ENCODE data around the gene ZNF710. TPM values are rescaled to one million over a fixed set of nuclear protein-coding genes. Genes with fewer than 3 reads are reported as not detected.

ZNF710 gene
- polyA plus RNA-seq, 3 donors, result 14.2 to 22.6 (median 18.8) TPM

- DNase-seq (ENCODE audit: extremely low read depth in 1 of 11, low read depth in 9 of 11, low spot score in 4 of 11), result no peak
Observed at GRCh38 chr15:90084876-90085423, 83.8 kb downstream of the ZNF710 start.

- DNase-seq (ENCODE audit: extremely low read depth in 1 of 11, low read depth in 9 of 11, low spot score in 4 of 11), result no peak
Observed at GRCh38 chr15:90085565-90085964, 84.4 kb downstream of the ZNF710 start.

GRCh38 chr15:90086868-90087268, 85.7 kb downstream of the ZNF710 start:
- no peak for DNase-seq (ENCODE audit: extremely low read depth in 1 of 11, low read depth in 9 of 11, low spot score in 4 of 11)

- no peak for DNase-seq (ENCODE audit: extremely low read depth in 1 of 11, low read depth in 9 of 11, low spot score in 4 of 11)
Observed at GRCh38 chr15:90087454-90088154, 86.5 kb downstream of the ZNF710 start.

- no peak for DNase-seq (ENCODE audit: extremely low read depth in 1 of 11, low read depth in 9 of 11, low spot score in 4 of 11)
Observed at GRCh38 chr15:90090226-90090848, 89.2 kb downstream of the ZNF710 start.

- no peak for DNase-seq (ENCODE audit: extremely low read depth in 1 of 11, low read depth in 9 of 11, low spot score in 4 of 11)
Observed at GRCh38 chr15:90091156-90091931, 90.2 kb downstream of the ZNF710 start.

- DNase-seq (ENCODE audit: extremely low read depth in 1 of 11, low read depth in 9 of 11, low spot score in 4 of 11), result no peak
Observed at GRCh38 chr15:90095521-90095959, 94.4 kb downstream of the ZNF710 start.

- no peak for DNase-seq (ENCODE audit: extremely low read depth in 1 of 11, low read depth in 9 of 11, low spot score in 4 of 11)
Observed at GRCh38 chr15:90097475-90097874, 96.4 kb downstream of the ZNF710 start.

- DNase-seq (ENCODE audit: extremely low read depth in 1 of 11, low read depth in 9 of 11, low spot score in 4 of 11), result no peak
Observed at GRCh38 chr15:90099072-90099867, 98.1 kb downstream of the ZNF710 start.

GRCh38 chr15:90099868-90100831, 99.0 kb downstream of the ZNF710 start:
- no peak for DNase-seq (ENCODE audit: extremely low read depth in 1 of 11, low read depth in 9 of 11, low spot score in 4 of 11)

- DNase-seq (ENCODE audit: extremely low read depth in 1 of 11, low read depth in 9 of 11, low spot score in 4 of 11), result peak in 3 of 11 donors; percentile 18 to 49 (median 29)
Observed at GRCh38 chr15:90101130-90101968, 100.2 kb downstream of the ZNF710 start.

- DNase-seq (ENCODE audit: extremely low read depth in 1 of 11, low read depth in 9 of 11, low spot score in 4 of 11), result peak in 10 of 11 donors; percentile 61 to 83 (median 80)
Observed at GRCh38 chr15:90101969-90102890, 101.1 kb downstream of the ZNF710 start, which contains the start of gene IDH2. IDH2 (minus strand) TSS chr15:90102468; CDS start chr15:90102390, 78 bp downstream.

GRCh38 chr15:90103701-90104329, 102.7 kb downstream of the ZNF710 start:
- no peak for DNase-seq (ENCODE audit: extremely low read depth in 1 of 11, low read depth in 9 of 11, low spot score in 4 of 11)

- no peak for DNase-seq (ENCODE audit: extremely low read depth in 1 of 11, low read depth in 9 of 11, low spot score in 4 of 11)
Observed at GRCh38 chr15:90104551-90104950, 103.4 kb downstream of the ZNF710 start.

- no peak for DNase-seq (ENCODE audit: extremely low read depth in 1 of 11, low read depth in 9 of 11, low spot score in 4 of 11)
Observed at GRCh38 chr15:90105521-90105920, 104.4 kb downstream of the ZNF710 start.

Data from renal cortex interstitium (tissue), 11 donors.